Measurements from ENCODE around the gene IL17REL. TPM values are rescaled to one million over a fixed set of nuclear protein-coding genes. Genes with fewer than 3 reads are reported as not detected.

IL17REL gene
- total RNA-seq, 1 donor from 2014 or later = not detected

GRCh38 chr22:50015451-50016307, 3.1 kb upstream of the IL17REL start:
- Histone ChIP-seq H3K36me3 (no peaks in the 10 kb centered on the region), H3K27me3 (peaks cover 18% of the 10 kb centered on the region), H3K27ac (no peak overlapping the region), H3K4me3 (no peak overlapping the region), H3K9me3 (no peaks in the 10 kb centered on the region), H3K4me1 (no peaks in the 10 kb centered on the region)
- intact Hi-C loops (cut with DNase I) = no loop called here
- DNase-seq (ENCODE audit: low spot score in 2 of 2) = no peak
- TF ChIP-seq CTCF (IDR thresholded peaks at IDR 0.05) = no peak

- Histone ChIP-seq H3K36me3 (no peaks in the 10 kb centered on the region), H3K4me1 (no peaks in the 10 kb centered on the region), H3K27ac (no peak overlapping the region), H3K27me3 (peaks cover 24% of the 10 kb centered on the region), H3K4me3 (no peak overlapping the region), H3K9me3 (no peaks in the 10 kb centered on the region)
- intact Hi-C loops (cut with DNase I) = no loop called here
- DNase-seq (ENCODE audit: low spot score in 2 of 2) = no peak
- no peak for TF ChIP-seq CTCF (IDR thresholded peaks at IDR 0.05)
Measured at GRCh38 chr22:50014655-50015401, 2.3 kb upstream of the IL17REL start.

DNA sequence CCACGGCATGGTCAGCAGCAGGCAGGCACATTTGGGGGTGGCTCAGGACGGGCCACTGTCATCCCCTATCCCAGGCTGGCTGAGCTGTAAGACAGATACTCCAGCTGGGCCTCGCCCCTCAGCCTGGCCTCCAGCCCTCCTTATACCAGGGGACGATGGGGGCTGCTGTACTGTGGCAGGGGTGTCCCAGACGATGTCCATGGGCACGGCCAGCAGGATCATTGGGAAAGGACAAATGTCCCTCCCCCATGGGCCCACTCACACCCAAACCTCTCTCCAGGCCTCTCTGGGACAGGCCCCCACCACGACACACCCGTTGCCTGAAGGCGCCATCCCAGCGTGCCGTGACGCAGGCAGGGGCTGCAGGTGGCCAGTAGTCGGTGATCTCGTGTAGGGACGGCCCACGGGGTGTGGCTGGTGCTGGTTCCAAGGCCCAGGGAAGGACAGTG, 1.5 kb upstream of the IL17REL start:
- no peak for TF ChIP-seq CTCF (IDR thresholded peaks at IDR 0.05)
- Histone ChIP-seq H3K27ac (no peak overlapping the region), H3K9me3 (no peaks in the 10 kb centered on the region), H3K36me3 (no peaks in the 10 kb centered on the region), H3K4me1 (no peaks in the 10 kb centered on the region), H3K27me3 (peaks cover 24% of the 10 kb centered on the region), H3K4me3 (no peak overlapping the region)
- intact Hi-C loops (cut with DNase I) = no loop called here
- no peak for DNase-seq (ENCODE audit: low spot score in 2 of 2)

DNA sequence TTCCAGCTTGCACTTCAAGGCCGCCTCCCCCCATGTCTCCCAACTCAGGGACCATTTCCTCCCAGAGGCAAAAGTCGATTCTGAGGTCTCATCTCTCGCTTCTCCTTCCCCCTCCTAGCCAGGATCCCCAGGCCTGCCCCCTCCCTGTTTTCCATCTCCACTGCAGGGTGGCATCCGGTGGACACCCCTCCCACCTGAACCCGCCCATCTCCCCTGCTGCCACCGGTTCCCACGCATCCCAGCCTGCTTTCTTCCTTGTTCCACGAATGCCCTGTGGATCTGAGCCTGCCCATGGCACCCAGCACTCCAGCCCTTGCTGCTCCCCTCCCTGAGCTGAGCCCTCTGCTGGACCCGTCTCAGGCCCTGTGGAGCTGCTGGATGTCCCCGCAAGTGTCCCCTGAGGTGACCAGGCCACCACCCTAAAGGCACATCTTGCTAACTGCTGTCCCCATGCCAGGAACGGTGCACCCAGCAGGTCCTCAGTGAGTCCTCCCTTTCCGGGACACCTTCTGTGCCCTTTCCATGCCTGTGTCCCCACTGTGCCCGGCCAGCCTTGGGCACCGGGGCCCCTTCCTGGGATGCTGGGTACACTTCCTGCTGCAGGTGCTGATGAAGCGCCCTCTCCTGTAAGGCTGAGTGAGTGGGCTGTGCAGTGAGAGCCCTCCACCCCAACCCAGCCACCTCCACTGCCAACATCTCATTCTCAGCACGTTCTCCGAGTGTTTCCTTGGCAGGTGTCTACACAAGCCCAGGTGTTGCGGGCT, 936 bp downstream of the IL17REL start:
- no peak for TF ChIP-seq CTCF (IDR thresholded peaks at IDR 0.05)
- Histone ChIP-seq H3K4me3 (no peak overlapping the region), H3K27ac (no peak overlapping the region), H3K4me1 (no peaks in the 10 kb centered on the region), H3K36me3 (no peaks in the 10 kb centered on the region), H3K27me3 (peaks cover 24% of the 10 kb centered on the region), H3K9me3 (no peaks in the 10 kb centered on the region)
- intact Hi-C loops (cut with DNase I) = no loop called here
- no peak for DNase-seq (ENCODE audit: low spot score in 2 of 2)

GRCh38 chr22:50010676-50011446, 1.7 kb downstream of the IL17REL start:
- Histone ChIP-seq H3K4me3 (no peak overlapping the region), H3K4me1 (no peaks in the 10 kb centered on the region), H3K9me3 (no peaks in the 10 kb centered on the region), H3K27me3 (peaks cover 24% of the 10 kb centered on the region), H3K36me3 (no peaks in the 10 kb centered on the region), H3K27ac (no peak overlapping the region)
- TF ChIP-seq CTCF (IDR thresholded peaks at IDR 0.05) = no peak
- intact Hi-C loops (cut with DNase I) = no loop called here
- no peak for DNase-seq (ENCODE audit: low spot score in 2 of 2)

All from ascending aorta (tissue), 2 donors.